ENCODE data around the gene PXDN.

The PXDN gene

GRCh38 chr2:1656326-1656960, 87.9 kb downstream of the PXDN start:
- Histone ChIP-seq H3K27me3 (replicated peaks; ENCODE audit: insufficient read depth, low read length) (no peaks in the 10 kb centered on the region), H3K36me3 (replicated peaks; ENCODE audit: insufficient read depth, low read length) (no peaks in the 10 kb centered on the region), H3K9me3 (replicated peaks; ENCODE audit: insufficient read depth, low read length) (no peaks in the 10 kb centered on the region), H3K9ac (ENCODE audit: low read length) (no peak overlapping the region), H2AFZ (ENCODE audit: low read length) (no peak overlapping the region), H3K4me1 (ENCODE audit: low read length) (no peaks in the 10 kb centered on the region), H3F3A (ENCODE audit: insufficient read depth, low read length) (no peaks in the 10 kb centered on the region), H3K4me3 (ENCODE audit: low read length) (no peak overlapping the region), H3K27ac (ENCODE audit: low read length) (peak overlapping the region; percentile 80), H3K79me2 (ENCODE audit: low read length) (no peaks in the 10 kb centered on the region), H3K9me2 (replicated peaks; ENCODE audit: insufficient read depth, low read length) (no peaks in the 10 kb centered on the region), H3K4me2 (ENCODE audit: low read depth, low read length) (no peak overlapping the region), H4K20me1 (ENCODE audit: insufficient read depth, low read length) (no peaks in the 10 kb centered on the region)
- TF ChIP-seq EZH2phosphoT487 (IDR thresholded peaks at IDR 0.05; ENCODE audit: low read length) (no peak), CTCF (IDR thresholded peaks at IDR 0.05; ENCODE audit: low read length) (no peak), EZH2 (optimal IDR thresholded peaks at IDR 0.05; ENCODE audit: low read depth, low read length) (no peak)
- DNase-seq, result peak; percentile 62

GRCh38 chr2:1655461-1655860, 88.9 kb downstream of the PXDN start:
- DNase-seq, result no peak
- no peak overlapping the region for H3K4me2 ChIP-seq (ENCODE audit: low read depth, low read length)
- H3K9me3 ChIP-seq (replicated peaks; ENCODE audit: insufficient read depth, low read length), result no peaks in the 10 kb centered on the region
- no peak overlapping the region for H3K9ac ChIP-seq (ENCODE audit: low read length)
- H3K79me2 ChIP-seq (ENCODE audit: low read length), result no peaks in the 10 kb centered on the region
- H2AFZ ChIP-seq (ENCODE audit: low read length), result no peak overlapping the region
- no peaks in the 10 kb centered on the region for H3F3A ChIP-seq (ENCODE audit: insufficient read depth, low read length)
- H3K4me1 ChIP-seq (ENCODE audit: low read length), result no peaks in the 10 kb centered on the region
- no peaks in the 10 kb centered on the region for H3K36me3 ChIP-seq (replicated peaks; ENCODE audit: insufficient read depth, low read length)
- no peak overlapping the region; the same call in 1 of the 2 replicates for H3K4me3 ChIP-seq (ENCODE audit: low read length)
- no peaks in the 10 kb centered on the region for H3K27me3 ChIP-seq (replicated peaks; ENCODE audit: insufficient read depth, low read length)
- no peaks in the 10 kb centered on the region for H4K20me1 ChIP-seq (ENCODE audit: insufficient read depth, low read length)
- no peaks in the 10 kb centered on the region for H3K9me2 ChIP-seq (replicated peaks; ENCODE audit: insufficient read depth, low read length)
- TF ChIP-seq CTCF (IDR thresholded peaks at IDR 0.05; ENCODE audit: low read length), result no peak
- no peak for TF ChIP-seq EZH2 (optimal IDR thresholded peaks at IDR 0.05; ENCODE audit: low read depth, low read length)
- no peak for TF ChIP-seq EZH2phosphoT487 (IDR thresholded peaks at IDR 0.05; ENCODE audit: low read length)
- H3K27ac ChIP-seq (ENCODE audit: low read length), result no peak overlapping the region

- Histone ChIP-seq H3K4me1 (ENCODE audit: low read length) (no peaks in the 10 kb centered on the region), H3K4me2 (ENCODE audit: low read depth, low read length) (no peak overlapping the region), H3K9me3 (replicated peaks; ENCODE audit: insufficient read depth, low read length) (no peaks in the 10 kb centered on the region), H3K79me2 (ENCODE audit: low read length) (no peaks in the 10 kb centered on the region), H3K36me3 (replicated peaks; ENCODE audit: insufficient read depth, low read length) (no peaks in the 10 kb centered on the region), H3K9ac (ENCODE audit: low read length) (no peak overlapping the region), H3K4me3 (ENCODE audit: low read length) (no peak overlapping the region), H3F3A (ENCODE audit: insufficient read depth, low read length) (no peaks in the 10 kb centered on the region), H3K27me3 (replicated peaks; ENCODE audit: insufficient read depth, low read length) (no peaks in the 10 kb centered on the region), H2AFZ (ENCODE audit: low read length) (no peak overlapping the region), H4K20me1 (ENCODE audit: insufficient read depth, low read length) (no peaks in the 10 kb centered on the region), H3K27ac (ENCODE audit: low read length) (no peak overlapping the region), H3K9me2 (replicated peaks; ENCODE audit: insufficient read depth, low read length) (no peaks in the 10 kb centered on the region)
- TF ChIP-seq EZH2 (optimal IDR thresholded peaks at IDR 0.05; ENCODE audit: low read depth, low read length) (no peak), EZH2phosphoT487 (IDR thresholded peaks at IDR 0.05; ENCODE audit: low read length) (no peak), CTCF (IDR thresholded peaks at IDR 0.05; ENCODE audit: low read length) (no peak)
- DNase-seq, result no peak
Observed at GRCh38 chr2:1654696-1655374, 89.5 kb downstream of the PXDN start.

Measured in MM.1S (cell line).